ENCODE results near the gene BTBD8. TPM values are rescaled to one million over a fixed set of nuclear protein-coding genes. Genes with fewer than 3 reads are reported as not detected.
A peak's percentile ranks its signal among the peaks of the same experiment; 100 is the strongest.
"Not testable (repeated sequence)": the region's sequence is repeated elsewhere in the genome, so short reads cannot be mapped to it uniquely, and the experiment has no call there.

The BTBD8 gene
- total RNA-seq, 2 experiments from 2014 or later: 2.0 to 2.7 TPM

DNA sequence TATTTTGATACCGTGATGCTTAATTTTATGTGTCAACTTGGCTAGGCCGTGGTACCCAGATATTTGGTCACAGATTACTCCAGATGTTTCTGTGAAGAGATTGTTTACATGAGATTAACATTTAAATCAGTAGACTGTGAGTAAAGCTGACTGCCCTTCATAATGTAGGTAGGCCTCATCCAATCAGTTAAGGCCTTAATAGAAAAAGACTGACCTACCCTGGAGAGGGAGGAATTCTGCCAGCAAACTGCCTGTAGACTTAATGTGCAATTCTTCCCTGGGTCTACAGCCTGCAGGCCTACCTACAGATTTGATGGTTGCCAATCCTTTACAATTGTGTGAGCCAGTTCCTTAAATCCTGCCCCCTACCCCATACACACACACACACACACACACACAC is 9.3 kb upstream of the BTBD8 start:
- Mint-ChIP-seq H3K27me3 (ENCODE audit: low read depth) (no peaks in the 10 kb centered on the region), H3K4me3 (no peak overlapping the region), H3K9me3 (no peaks in the 10 kb centered on the region), H3K4me1 (ENCODE audit: low read depth) (no peaks in the 10 kb centered on the region), H3K27ac (no peak overlapping the region), H3K36me3 (ENCODE audit: low read depth) (no peaks in the 10 kb centered on the region)
- intact Hi-C loops (cut with micrococcal nuclease): no loop called here
- CTCF ChIA-PET: no interaction called here
- DNase-seq: no peak

DNA sequence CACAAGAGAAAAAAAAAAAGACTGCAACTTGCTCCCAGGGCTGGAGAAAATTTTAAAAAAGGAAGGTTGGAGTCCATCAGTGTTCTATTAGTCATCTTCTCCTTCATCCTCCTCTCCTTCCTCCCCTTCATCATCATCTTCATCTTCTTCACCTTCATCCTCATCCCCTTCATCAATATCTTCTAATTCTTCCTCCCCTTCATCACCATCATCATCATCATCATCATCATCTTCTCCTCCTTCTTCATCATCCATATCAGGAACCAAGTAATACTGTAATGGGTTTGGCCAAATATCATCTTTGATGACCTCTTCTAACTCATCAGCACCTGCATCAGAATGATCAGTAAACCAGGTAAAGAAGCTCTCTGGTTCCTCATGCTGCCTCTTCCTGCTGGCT is 5.7 kb upstream of the BTBD8 start:
- intact Hi-C loops (cut with micrococcal nuclease); CTCF ChIA-PET; H3K4me3 Mint-ChIP-seq; H3K36me3 Mint-ChIP-seq (ENCODE audit: low read depth); H3K27ac Mint-ChIP-seq; DNase-seq; H3K9me3 Mint-ChIP-seq; H3K4me1 Mint-ChIP-seq (ENCODE audit: low read depth); H3K27me3 Mint-ChIP-seq (ENCODE audit: low read depth): not testable (repeated sequence)

DNA sequence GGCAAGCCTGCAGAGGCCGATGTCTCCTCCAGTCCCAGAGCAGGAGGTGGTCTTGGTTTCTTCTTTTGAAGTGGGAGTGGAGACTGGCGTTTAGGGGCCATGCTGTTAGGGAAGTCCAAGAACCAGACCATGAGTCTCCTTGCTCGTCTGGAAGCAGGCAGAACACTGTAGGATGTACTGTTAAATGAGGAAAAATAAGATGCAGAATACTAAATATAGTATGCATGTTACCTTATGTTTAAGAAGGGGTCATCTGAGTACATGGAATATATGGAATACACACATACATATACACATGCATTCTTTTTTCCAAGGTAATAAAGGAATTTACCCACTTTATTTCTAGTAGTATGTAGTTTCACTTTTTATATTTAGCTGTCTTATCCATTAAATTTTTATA is 4.8 kb upstream of the BTBD8 start, which contains the start of gene SETSIP:
Gene SETSIP (minus strand): TSS at position 101 of the 400 bp plus-strand sequence. CDS start 0 bp downstream, at position 101.
- intact Hi-C loops (cut with micrococcal nuclease): no loop called here
- H3K27ac Mint-ChIP-seq: no peak within 1 kb of the TSS
- H3K4me1 Mint-ChIP-seq (ENCODE audit: low read depth): peaks cover 5% of the 10 kb centered on the region
- no peak within 1 kb of the TSS for H3K4me3 Mint-ChIP-seq
- CTCF ChIA-PET: no interaction called here
- no peaks in the 10 kb centered on the region for H3K36me3 Mint-ChIP-seq (ENCODE audit: low read depth)
- H3K9me3 Mint-ChIP-seq: no peaks in the 10 kb centered on the region
- DNase-seq: no peak
- no peaks in the 10 kb centered on the region for H3K27me3 Mint-ChIP-seq (ENCODE audit: low read depth)

DNA sequence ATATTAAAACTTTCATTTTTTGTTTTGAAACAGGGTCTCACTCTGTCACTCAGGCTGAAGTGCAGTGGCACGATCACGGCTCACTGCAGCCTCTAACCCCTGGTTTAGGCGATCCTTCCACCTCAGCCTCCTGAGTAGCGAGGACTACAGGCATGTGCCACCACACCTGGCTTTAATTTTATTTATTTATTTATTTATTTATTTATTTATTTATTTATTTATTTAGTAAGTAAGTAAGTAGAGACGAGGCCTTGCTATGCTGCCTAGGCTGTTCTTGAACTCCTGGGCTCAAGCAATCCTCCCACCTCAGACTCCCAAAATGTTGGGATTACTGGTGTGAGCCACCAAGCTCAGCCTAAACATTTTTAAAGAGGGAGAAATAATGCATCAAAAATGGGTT is 3.8 kb upstream of the BTBD8 start:
- Mint-ChIP-seq H3K36me3 (ENCODE audit: low read depth) (no peaks in the 10 kb centered on the region), H3K27ac (no peak overlapping the region), H3K4me1 (ENCODE audit: low read depth) (peaks cover 5% of the 10 kb centered on the region), H3K27me3 (ENCODE audit: low read depth) (no peaks in the 10 kb centered on the region), H3K9me3 (no peaks in the 10 kb centered on the region), H3K4me3 (no peak overlapping the region)
- intact Hi-C loops (cut with micrococcal nuclease): no loop called here
- CTCF ChIA-PET: no interaction called here
- DNase-seq: no peak

DNA sequence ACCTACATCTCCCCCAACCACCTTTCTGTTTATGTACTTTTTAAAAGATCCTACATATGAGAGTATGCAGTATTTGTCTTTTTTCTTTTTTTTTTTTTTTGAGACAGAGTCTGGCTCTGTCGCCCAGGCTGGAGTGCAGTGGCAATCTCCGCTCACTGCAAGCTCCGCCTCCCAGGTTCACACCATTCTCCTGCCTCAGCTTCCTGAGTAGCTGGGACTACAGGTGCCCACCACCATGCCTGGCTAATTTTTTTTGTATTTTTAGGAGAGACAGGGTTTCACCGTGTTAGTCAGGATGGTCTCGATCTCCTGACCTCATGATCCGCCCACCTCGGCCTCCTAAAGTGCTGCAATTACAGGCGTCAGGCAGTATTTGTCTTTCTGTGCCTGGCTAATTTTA is 2.1 kb upstream of the BTBD8 start:
- H3K27me3 Mint-ChIP-seq (ENCODE audit: low read depth); H3K4me1 Mint-ChIP-seq (ENCODE audit: low read depth); H3K4me3 Mint-ChIP-seq; H3K9me3 Mint-ChIP-seq; DNase-seq; intact Hi-C loops (cut with micrococcal nuclease); H3K27ac Mint-ChIP-seq; H3K36me3 Mint-ChIP-seq (ENCODE audit: low read depth): not testable (repeated sequence)
- CTCF ChIA-PET: interaction anchor here (0.7 kb wide), 1 partner anchor 8 kb away, joined by 3 read pairs; no protein-coding TSS in a partner anchor

DNA sequence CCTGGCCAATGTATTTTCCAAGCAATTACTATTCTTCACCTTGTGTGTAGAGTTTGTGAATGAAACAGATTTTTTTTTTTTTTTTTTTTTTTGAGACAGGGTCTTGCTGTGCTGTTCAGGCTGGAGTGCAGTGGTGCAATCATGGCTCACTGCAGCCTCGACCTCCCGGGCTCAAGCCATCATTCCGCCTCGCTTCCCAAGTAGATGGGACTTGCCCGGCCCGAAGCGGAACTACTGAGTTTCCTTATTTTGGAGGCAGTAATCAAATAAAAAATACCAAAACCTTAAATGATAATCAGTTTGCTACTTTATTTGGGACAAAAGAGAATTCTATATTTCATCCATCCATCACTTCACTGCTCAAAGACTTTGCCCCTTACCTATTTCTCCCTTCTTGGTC is 704 bp upstream of the BTBD8 start:
- Mint-ChIP-seq H3K4me3 (peak overlapping the region; percentile 93), H3K27me3 (ENCODE audit: low read depth) (no peaks in the 10 kb centered on the region), H3K9me3 (no peaks in the 10 kb centered on the region), H3K4me1 (ENCODE audit: low read depth) (peaks cover 9% of the 10 kb centered on the region), H3K36me3 (ENCODE audit: low read depth) (no peaks in the 10 kb centered on the region), H3K27ac (no peak overlapping the region)
- DNase-seq: no peak
- intact Hi-C loops (cut with micrococcal nuclease): no loop called here
- CTCF ChIA-PET: no interaction called here

DNA sequence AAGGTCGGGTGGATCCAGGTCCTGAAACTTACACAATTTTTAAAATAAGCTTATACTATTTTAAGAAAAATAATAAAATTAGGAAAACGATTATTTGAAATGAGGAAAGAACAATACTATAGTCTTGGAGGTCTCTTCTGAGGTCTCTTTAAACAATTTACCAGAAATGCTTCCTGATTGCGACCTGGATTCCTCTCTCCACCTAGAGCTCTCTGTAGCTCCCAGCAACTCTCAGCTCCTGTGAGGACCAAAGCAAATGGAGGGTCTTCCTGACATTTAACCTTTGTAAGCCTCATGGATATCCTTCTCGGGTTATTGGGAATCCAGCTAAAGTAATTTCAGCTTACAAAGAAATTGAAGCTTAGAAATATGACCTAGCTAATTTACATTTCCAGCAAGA is 886 bp downstream of the BTBD8 start:
- intact Hi-C loops (cut with micrococcal nuclease): loop anchor here (2.0 to 5.0 kb wide), 3 partner anchors 42 to 210 kb away; no protein-coding TSS in a partner anchor
- DNase-seq: no peak
- Mint-ChIP-seq H3K4me3 (peak overlapping the region; percentile 93), H3K9me3 (peaks cover 5% of the 10 kb centered on the region), H3K36me3 (ENCODE audit: low read depth) (peaks cover 6% of the 10 kb centered on the region), H3K27ac (no peak overlapping the region), H3K4me1 (ENCODE audit: low read depth) (peaks cover 9% of the 10 kb centered on the region), H3K27me3 (ENCODE audit: low read depth) (no peaks in the 10 kb centered on the region)
- CTCF ChIA-PET: interaction anchor here (0.6 to 1.2 kb wide), 11 partner anchors 20 to 462 kb away, joined by 3 to 6 read pairs (median 3); no protein-coding TSS in a partner anchor

DNA sequence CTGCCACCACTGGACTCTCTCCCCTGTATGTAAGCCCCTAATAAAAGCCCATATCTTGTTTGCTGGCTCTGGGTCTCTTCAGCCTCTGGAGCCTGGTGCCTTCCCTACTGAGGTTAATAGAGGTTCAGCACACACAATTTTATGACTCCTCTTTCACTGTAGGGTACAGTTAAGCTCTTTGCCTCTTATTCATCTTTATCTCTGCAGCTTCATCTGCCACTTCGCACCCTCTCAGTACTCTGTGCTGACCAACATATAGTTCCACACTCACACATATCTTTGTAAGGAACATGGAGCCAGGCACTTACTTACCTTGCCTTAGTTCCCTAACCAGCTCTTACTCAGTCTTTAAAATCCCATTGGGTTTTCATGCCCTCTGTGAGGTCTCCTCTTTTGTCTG is 4.5 kb downstream of the BTBD8 start:
- CTCF ChIA-PET: no interaction called here
- peaks cover 6% of the 10 kb centered on the region for H3K36me3 Mint-ChIP-seq (ENCODE audit: low read depth)
- H3K4me3 Mint-ChIP-seq: no peak overlapping the region
- no peaks in the 10 kb centered on the region for H3K27me3 Mint-ChIP-seq (ENCODE audit: low read depth)
- H3K27ac Mint-ChIP-seq: no peak overlapping the region
- peaks cover 9% of the 10 kb centered on the region for H3K9me3 Mint-ChIP-seq
- no peak for DNase-seq
- intact Hi-C loops (cut with micrococcal nuclease): loop anchor here (5.0 kb wide), 1 partner anchor 118 kb away; no protein-coding TSS in a partner anchor
- H3K4me1 Mint-ChIP-seq (ENCODE audit: low read depth): peaks cover 9% of the 10 kb centered on the region

DNA sequence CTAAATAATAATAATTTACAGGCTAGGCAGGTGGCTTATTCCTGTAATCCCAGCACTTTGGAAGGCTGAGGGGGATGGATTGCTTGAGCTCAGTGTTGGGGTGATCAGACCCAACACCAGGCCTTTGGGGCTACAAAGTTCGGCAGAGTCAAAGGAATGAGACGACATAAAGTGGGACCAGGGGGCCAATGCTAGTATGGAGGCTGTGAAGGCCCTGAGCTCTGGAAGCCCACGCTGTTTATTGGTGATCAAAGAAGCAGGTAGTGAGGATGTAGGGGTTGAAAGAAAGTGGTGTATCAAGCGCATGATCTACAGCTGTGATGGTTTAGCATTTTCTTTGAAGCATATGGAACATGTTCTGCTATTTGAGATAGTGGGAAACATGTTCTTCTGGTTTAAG is 5.6 kb downstream of the BTBD8 start:
- intact Hi-C loops (cut with micrococcal nuclease): no loop called here
- Mint-ChIP-seq H3K36me3 (ENCODE audit: low read depth) (peaks cover 11% of the 10 kb centered on the region), H3K9me3 (peaks cover 9% of the 10 kb centered on the region), H3K4me3 (no peak overlapping the region), H3K27ac (no peak overlapping the region), H3K4me1 (ENCODE audit: low read depth) (peaks cover 4% of the 10 kb centered on the region), H3K27me3 (ENCODE audit: low read depth) (no peaks in the 10 kb centered on the region)
- CTCF ChIA-PET: no interaction called here
- no peak for DNase-seq

DNA sequence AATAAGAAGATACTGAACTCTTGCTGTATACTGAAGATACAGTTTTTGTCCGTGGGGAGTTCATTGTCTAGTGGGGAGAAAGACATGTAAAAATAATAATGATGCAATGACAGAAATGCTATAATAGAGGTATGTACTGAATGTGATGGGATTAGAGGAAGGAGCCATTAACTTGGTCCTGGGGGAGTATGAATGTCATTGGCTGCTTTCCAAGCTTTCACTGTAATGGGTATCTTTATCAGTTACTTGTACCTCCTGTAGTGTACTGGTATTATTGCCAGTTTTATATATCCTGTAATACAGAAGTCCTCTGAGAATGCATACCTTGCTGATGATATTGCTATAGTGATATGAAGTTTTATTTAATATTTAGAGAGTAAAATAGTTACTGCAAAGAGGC is 7.4 kb downstream of the BTBD8 start:
- H3K27ac Mint-ChIP-seq: no peak overlapping the region
- H3K36me3 Mint-ChIP-seq (ENCODE audit: low read depth): peaks cover 11% of the 10 kb centered on the region
- CTCF ChIA-PET: no interaction called here
- no peaks in the 10 kb centered on the region for H3K27me3 Mint-ChIP-seq (ENCODE audit: low read depth)
- H3K9me3 Mint-ChIP-seq: peaks cover 9% of the 10 kb centered on the region
- intact Hi-C loops (cut with micrococcal nuclease): no loop called here
- H3K4me1 Mint-ChIP-seq (ENCODE audit: low read depth): no peaks in the 10 kb centered on the region
- H3K4me3 Mint-ChIP-seq: no peak overlapping the region
- DNase-seq: no peak

DNA sequence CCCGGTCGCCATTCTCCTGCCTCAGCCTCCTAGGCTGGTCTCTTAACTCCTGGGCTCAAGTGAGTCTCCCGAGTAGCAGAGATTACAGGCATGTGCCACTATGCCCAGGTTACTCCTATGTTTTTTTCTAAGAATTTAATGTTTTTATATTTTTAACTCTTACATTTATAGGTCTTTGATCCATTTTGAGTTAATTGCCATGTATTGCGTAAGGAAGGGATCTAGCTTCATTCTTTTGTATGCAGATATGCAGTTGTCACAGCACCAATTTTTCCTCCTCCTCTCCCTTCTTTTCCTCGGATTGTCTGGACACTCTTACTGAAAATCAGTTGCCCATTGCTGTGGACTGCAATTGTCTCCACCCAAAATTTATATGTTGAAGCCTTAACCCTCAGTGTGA is 11.5 kb downstream of the BTBD8 start:
- no peak overlapping the region for H3K27ac Mint-ChIP-seq

DNA sequence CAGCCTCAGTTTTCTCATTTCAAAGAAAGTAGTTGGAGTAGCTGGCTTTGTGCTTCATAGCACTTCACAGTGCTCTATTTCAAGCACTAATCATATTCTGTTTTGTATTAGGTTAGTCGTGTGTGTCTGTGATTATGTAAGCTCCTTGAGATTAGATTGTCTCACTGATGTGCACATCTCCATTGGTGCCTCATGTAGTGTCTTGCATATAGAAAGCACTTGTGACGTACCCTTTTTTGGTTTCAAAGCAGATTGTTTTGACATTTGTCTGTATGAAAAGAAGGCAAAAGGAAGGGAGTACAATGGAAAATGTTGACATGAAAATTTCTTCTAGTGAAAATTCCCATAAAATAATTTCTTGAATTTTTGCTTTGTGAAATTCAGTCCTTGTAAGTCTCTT is 13.9 kb downstream of the BTBD8 start:
- Mint-ChIP-seq H3K4me1 (ENCODE audit: low read depth) (peaks cover 5% of the 10 kb centered on the region), H3K4me3 (no peak overlapping the region), H3K27ac (no peak overlapping the region), H3K36me3 (ENCODE audit: low read depth) (peaks cover 13% of the 10 kb centered on the region), H3K9me3 (no peaks in the 10 kb centered on the region), H3K27me3 (ENCODE audit: low read depth) (no peaks in the 10 kb centered on the region)
- intact Hi-C loops (cut with micrococcal nuclease): no loop called here
- no peak for DNase-seq
- CTCF ChIA-PET: no interaction called here

More for the DNA sequence above, 11.5 kb downstream of the BTBD8 start:
- Mint-ChIP-seq H3K36me3 (ENCODE audit: low read depth) (peaks cover 10% of the 10 kb centered on the region), H3K4me1 (ENCODE audit: low read depth) (peaks cover 5% of the 10 kb centered on the region), H3K4me3 (no peak overlapping the region), H3K9me3 (no peaks in the 10 kb centered on the region), H3K27me3 (ENCODE audit: low read depth) (no peaks in the 10 kb centered on the region)
- DNase-seq: no peak
- intact Hi-C loops (cut with micrococcal nuclease): no loop called here
- CTCF ChIA-PET: no interaction called here

DNA sequence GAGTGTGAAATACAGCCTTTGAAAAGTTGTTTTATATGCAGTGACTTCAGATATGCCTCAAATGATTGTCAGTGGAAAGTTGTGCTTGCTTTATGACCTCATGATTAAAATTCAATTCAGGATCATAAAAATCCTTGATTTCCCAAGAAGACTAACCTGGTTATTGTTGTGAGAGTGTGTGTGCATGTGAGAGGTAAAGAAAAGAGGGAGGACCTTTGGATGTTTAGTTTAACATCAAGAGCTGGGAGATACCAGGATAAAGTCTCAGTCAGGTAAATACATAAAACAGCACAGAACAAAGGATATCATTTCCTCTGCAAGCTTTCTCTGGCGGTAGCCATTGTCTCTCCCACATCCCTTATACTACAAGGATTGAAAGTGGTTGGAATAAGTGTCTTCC is 14.4 kb downstream of the BTBD8 start:
- Mint-ChIP-seq H3K27me3 (ENCODE audit: low read depth) (no peaks in the 10 kb centered on the region), H3K36me3 (ENCODE audit: low read depth) (peaks cover 13% of the 10 kb centered on the region), H3K4me3 (no peak overlapping the region), H3K9me3 (no peaks in the 10 kb centered on the region), H3K27ac (no peak overlapping the region), H3K4me1 (ENCODE audit: low read depth) (peaks cover 5% of the 10 kb centered on the region)
- CTCF ChIA-PET: interaction anchor here (1.4 kb wide), 1 partner anchor 13 kb away, joined by 3 read pairs; no protein-coding TSS in a partner anchor
- DNase-seq: no peak
- intact Hi-C loops (cut with micrococcal nuclease): no loop called here

Data from activated naive CD4-positive, alpha-beta T cell treated with anti-CD3 and anti-CD28 coated beads for 36 hours (primary cell).